HG02884 (cell line): ENCODE data around the gene PTPRE.

ENCODE experiments used
- ATAC-seq: cut with Tn5 transposase; IDR thresholded peaks from one replicate; pipeline ENCODE4 v1.9.1; 2021; ENCODE audit warnings: mild to moderate bottlenecking, moderate library complexity; ENCODE audit not compliant: unreplicated experiment

The PTPRE gene

DNA sequence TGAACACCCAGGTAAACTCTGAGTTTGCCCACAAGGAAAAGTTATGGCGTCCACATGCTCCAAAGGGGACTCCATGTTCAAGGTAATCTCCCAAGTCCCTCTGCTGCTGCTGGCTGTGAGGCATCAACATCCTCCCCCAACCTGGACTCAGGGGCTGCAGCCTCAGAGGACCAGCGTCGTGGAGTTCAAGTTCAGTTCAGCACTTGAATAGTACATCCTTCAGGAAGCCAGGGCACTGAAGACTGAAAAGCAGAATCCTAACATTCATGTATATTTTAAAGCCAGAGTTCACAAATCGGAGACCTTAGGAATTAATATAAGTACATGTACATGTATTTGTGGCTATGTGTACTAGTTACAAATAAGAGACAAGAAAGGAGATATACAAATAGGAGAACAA lies 90.4 kb downstream of the PTPRE start:
- no peak for ATAC-seq

DNA sequence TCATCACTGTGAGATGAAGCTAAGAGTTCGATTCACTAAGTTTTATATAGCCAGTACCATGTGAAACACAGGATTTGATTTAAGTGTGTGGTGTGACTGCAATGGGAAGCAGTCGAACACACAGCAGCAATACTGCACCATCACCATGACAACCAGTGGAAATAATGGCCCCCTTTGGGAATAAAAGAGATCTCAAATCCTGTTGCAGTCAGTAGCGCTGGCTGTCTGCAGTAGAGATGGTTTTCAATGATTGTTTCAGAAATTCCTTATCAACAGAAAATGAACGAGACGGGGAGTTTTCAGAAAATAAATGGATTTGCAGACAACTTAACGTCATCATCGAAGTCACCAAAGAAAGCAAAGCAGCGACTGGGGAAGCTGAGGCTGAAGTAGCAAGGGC lies 91.0 kb downstream of the PTPRE start:
- no peak for ATAC-seq

DNA sequence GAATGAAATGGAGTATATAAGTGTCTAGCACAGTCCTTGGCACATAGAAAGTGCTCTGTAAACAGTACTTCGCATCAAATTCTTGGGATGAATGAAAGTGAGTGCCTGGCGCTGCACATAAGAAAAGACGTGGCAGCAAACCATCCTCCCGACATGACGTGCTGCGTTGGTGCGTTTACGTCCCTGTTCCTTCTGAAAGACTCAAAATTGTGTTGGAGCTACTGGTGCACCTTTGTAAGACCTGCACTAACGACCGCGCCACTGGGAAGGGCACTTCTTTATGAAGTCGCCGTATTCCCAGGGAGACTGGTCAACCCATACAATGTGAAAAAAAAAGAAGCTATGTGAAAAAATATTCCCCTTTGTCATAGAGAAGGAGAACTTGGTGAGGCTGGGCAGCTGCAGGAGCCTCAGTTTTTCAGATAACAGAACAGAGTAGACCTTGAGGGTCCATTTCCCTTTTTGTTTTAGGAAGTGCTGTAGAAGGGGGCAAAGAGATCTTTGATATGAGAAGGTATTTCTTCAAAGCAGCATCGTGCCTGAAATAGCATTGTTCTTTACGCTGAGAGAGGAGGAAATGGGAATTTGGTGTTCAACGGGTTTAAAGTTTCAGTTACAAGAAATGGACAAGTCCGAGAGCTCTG lies 91.7 kb downstream of the PTPRE start:
- no peak for ATAC-seq

DNA sequence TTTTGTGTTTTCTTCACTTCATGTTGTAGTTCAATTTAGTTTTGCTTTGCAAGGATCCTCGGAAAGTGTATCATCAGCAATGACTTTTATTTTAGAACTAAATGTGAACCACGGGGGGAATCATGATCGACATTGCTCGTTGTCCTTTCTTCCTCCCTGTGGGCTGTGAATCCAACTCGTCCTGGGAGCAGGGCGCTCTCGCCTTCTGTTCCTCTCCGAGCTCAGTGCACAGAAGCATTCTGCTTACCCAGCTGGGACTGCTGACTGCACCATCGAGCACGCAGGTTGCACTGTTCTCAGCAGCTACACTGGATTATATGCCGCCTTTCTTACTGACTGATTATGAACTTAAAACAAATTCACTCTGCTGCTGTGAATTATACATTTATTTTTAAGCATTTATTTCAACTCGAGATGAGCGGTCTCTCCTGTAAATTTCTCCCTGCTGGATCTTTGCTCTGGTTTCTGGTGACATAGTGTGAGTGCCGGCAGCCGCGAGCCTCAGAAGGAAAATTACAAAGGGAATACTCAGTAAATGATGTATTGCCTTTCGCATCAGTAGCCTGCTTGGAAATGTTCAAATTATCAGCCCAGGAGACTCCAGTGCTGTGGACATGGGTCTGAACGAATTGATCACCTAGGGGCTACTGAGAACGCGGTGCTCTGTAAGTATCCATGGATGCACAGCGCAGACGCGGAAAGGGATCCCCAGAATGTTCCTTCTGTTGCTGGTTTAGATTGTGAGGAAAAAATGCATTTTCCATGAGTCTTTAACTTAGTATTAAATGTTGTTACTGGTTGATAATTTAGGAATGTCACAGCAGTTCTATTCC lies 92.6 kb downstream of the PTPRE start:
- no peak for ATAC-seq

GRCh38 chr10:128000471-128001362 lies 93.8 kb downstream of the PTPRE start:
- no peak for ATAC-seq

DNA sequence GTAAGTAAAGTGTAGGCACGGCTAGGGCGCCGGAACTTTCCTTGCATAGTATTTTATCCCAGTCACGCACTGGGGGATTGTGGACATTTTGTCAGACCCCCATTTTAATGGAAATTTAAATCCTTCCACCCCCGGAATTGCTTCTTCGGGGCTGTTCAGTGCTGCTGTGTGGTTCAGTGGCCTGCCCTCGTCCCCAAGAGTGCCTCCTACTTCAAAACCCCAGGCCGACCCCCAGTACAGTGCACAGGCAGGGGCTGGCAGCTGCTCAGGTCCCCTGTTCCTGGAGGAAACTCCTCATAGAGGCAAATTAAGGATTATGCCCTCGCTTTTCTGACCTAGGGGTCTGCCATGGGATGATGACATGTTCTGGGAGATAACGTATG lies 94.5 kb downstream of the PTPRE start:
- ATAC-seq, result no peak

DNA sequence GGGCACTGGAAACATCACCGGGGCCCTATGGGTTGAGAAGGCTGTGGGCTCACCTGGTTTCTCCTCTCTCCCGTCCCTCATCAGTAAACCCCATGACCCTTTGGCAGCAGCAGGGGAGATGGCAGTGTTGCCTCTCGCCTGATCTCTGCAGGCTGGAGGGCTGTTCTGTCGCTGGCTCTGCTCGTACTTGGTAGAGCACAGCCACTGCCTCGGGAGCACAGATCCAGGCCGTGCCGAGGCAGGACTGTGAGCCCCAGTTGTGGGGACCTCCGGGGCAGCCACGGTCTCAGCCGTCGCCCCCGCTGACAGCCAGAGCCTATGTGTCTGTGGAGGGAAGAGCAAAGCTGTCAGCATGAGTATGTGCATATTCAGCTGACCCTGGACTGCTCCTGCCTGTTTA lies 94.9 kb downstream of the PTPRE start:
- no peak for ATAC-seq

- ATAC-seq, result no peak
Observed at GRCh38 chr10:128003521-128003920, 96.6 kb downstream of the PTPRE start.

DNA sequence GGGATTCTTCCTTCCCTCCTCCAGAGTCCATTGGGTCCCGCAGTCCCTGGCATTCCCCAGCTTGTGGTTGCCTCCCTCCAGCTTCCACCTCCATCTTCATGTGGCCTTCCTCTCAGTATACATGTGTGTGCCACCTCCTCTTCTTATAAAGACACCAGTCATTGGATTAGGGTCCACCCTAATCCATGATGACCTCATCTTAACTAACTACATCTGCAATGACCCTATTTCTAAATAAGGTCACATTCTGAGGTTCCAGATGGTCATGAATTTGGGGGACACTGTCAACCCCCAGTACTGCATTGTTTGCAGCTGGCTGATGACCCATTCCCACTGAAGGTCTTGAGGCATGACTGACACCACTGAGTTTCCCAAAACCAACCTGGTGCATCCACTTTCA lies 99.0 kb downstream of the PTPRE start:
- ATAC-seq, result no peak

DNA sequence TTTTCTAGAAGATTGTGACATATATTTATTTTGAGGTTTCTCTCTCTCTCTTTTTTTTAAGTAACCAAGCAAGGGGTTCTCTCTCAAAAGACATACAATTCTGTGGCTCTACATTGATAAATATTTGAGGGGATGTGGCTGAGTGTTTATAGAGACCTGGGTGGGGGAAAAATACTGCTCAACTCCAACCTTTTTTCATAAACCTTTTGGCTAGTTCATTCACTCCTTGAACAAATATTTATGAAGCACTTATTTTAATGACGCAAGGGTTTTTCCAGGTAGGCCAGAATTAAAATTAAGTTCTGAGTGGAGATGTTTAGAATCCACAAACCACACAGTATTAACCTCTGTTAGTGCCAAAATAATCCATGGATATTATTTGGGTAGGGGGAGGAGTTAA lies 100.2 kb downstream of the PTPRE start:
- no peak for ATAC-seq

DNA sequence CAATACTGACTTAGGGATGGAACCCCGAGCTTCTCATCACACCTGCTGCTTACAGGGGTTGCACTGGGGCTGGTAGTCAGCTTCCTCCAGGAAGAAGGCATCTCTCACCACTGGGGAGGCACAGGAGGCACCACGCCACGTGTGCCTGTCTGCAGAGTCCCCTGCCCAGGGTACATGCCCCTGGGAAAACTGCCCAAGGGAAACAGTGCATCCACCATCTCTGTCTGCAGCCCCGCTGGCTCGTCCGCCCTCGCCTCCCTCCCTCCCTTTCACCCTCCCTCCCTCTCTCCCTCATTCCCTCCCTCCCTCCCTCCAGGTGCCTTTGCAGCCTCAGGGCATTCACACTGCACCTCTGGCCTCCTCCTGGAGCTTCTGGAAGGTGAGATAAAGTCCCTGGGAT lies 101.1 kb downstream of the PTPRE start:
- ATAC-seq, result no peak

DNA sequence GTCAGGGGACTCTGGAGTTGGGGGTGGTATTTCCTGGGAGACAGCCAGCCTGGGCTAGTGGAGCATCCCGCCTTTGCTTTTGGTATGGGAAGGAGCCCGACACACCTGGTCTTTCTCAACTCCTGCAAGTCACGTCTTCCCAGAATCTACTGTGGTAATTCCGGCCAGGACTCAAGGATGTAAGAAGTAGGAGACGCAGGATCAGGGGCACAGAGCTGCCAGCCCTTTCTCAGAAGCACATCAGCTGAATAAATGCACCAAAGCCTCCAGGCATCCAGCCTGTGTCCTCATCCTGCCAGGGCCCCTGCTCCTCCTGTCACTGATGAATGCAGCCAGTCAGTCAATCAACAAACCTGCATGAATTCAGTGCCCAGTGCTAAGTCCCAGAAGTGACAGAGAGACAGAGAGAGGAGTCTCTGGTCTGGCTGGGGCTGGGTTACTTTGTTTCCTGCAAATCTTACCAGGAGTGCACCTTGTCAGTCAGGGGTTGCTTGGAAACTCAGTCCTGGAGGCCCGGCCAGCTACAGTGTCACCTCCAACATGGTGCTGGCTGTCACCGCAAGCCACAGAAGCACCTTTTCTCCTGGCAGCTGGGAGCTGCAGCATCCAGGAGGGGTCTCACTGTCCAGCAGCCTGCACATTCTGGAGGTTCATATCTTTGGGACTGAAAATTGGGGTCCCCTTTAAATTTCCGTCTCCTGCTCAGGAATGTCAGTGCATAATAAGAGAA lies 101.8 kb downstream of the PTPRE start:
- no peak for ATAC-seq

DNA sequence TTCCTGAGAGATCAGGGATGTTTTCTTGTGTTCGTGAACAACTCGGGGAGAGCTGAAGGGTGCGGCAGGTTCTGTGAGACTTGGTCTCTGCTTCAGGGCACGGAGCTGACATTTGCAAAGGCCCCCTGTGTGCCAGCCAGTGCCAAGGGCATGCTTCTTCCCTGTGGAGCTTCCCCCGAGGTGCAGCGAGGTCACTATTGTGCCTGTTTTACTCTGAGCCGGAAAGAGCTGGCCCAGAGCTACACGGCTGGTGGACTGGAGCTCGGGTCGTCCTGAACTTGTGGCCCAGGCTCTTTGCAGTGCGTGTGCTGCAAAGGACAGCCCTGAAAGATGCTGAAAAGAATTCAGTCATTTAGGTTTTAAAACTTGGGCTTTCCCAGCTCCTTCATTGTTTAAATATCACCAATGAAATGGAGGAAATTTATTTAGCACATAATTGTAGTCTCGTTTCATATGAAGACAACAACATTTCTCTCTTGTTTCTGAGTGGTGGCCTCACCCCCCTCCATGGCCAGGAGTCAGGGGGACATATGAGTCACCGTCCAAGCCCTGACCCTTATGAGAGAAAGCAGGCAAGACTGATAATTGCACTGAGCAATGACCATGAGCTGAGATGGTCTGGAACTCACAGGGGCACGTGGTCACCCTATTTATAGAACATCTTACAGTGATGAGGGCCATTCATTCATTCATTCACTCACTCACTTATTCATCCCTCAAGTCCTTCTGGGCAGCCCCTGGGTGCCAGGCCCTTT lies 102.6 kb downstream of the PTPRE start:
- no peak for ATAC-seq

DNA sequence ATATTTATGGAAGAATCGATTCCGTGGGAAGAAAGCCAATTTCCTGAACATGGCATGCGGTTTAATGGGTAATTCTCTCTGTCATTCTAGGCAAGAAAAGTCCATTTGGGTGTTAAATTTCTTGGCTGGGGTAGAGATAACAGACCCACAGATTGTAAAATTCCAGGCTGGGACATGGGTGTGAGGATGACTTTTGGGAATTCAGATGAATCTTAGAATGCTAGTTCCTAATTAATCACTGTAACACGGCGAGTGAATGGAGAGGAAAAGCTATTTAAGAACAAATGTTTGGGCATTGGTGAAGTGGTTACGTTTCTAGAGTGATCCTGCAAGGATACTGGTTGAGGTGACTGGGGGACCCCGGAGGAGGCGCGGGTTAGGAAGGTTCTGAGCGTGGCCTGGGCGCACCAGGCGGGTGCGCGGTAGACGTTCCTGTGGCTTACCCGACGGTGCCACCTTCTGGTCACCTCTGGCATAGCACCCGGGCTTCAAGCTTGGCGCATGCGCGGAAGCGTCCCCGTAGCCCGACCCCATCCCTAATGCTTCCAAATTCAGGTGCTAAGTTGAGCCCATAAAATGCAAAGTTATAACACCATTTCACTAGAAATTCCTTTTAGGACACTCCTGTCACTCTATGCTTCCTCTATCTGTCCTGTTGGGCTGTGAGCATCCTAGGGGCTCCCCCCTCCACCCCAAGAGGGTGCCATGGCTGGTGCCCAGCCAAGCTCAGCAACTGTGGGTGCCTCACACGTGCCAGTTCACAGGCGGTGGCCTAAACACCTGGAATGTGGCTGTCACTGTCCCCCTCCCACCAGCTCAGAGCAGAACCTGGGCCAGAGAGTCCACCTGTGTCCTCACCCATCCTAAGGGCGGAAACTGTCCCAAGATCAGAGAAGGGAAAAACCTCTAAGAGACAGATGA lies 104.4 kb downstream of the PTPRE start:
- ATAC-seq, result peak; percentile 85

- ATAC-seq, result no peak
Observed at GRCh38 chr10:128013626-128014025, 106.7 kb downstream of the PTPRE start.

DNA sequence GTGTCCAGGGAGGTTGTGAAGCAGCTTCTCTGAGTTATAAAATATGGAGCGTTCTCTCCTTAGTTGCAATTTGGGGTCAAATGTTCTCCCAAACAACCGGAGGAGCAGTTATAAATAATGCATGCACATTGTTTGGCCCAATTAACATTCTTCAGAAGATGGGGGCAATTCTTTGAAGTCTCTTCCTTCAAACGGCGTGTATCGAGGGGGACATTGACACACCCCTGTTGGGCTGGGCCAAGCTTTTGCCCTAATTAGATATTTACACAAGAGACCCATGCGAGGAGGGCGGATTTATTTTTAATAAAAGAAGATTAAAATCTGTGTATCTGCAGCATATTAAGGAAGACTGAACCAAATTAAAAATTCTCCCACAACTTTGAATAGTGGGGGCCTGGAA lies 107.3 kb downstream of the PTPRE start:
- no peak for ATAC-seq

DNA sequence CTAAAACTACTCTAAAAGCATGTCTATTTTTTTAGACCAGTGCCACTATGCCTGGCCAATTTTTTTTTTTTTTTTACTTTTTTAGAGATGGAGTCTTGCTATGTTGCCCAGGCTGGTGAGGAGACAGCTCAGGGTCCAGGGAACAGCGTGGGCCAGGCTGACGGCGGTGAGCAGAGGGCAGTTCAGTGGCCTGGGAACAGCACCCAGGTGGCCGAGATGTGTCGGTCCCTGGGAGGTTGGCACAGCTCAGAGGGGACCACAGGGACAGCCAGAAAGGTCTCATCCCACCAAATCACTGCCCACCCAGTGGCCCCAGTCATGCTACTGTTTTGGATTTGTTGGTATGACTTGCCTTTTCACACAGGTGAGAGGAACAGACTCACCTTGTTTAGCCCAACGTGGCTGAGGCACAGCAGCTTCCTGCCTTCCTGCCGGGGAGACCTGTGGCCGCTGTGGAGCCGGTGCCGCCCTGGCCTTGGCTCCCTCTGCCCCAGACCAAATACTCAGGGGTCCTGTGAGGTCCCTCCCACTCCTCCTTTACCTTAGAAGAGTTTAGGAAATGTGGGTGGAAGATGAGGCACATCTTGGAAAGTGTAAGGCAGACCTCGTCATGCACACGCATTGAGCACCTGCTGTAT lies 109.6 kb downstream of the PTPRE start:
- ATAC-seq, result no peak

- ATAC-seq, result no peak
Observed at GRCh38 chr10:128017822-128018221, 110.9 kb downstream of the PTPRE start.

DNA sequence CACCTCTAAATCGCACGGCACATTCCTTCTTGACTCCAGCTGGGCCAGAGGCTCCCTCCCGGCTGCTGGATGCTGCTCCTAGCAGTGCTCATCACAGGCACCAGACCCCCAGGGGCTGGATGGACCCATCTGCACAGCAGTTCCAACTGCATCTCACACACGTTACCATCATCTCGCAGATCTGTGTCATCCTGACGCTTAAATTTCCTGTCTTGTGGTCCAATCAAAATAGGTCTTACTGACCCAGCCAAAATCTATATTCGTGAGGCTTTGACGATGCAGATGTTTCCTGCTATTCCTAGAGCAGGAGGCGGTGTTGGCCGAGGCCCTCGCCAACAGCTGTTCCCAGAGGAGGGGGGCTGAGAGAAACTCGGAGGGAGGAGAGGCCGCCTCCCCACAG lies 111.3 kb downstream of the PTPRE start:
- no peak for ATAC-seq
